Measurements from ENCODE around the gene TIMM44. TPM values are rescaled to one million over a fixed set of nuclear protein-coding genes. Genes with fewer than 3 reads are reported as not detected.

TIMM44 gene
- total and polyA plus RNA-seq, 7 experiments from 2014 or later, result 16.7 to 97.6 (median 67.5) TPM

DNA sequence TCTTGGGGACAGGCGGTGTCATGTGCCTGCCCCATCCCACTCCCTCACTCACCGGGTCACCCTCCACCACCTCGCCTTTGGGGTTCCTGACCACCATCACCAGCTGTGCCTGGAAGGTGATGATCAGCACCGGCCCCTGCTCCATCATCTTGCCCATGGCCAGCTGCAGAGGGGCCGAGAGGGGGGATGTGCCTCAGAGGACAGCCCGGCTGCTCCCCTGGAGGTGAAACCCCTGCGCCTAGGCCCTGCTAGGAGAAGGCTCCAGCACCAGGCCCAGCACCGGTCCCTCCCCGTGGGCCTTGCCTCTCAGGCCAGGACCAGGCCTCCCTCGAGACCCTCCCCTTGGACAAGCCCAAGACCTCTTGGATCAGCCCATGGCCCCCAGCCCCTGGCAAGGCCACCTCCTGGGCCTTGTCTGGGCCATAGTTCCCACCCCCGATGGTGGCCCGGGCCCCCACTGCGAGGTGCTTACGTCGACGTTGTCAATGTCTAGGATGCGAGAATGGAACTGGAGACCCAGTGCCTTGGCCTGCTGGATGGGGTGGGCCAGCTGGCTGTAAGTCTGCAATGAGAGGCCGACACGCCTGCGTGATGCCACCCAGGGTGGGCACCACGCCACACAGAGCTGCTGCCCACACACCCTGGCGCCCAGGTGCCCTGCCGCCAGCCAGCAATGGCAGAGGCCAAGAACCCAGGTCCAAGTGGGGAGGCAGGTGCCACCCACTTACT, 15.7 kb downstream of the TIMM44 start:
- H3K27ac Mint-ChIP-seq, result no peak overlapping the region
- Histone ChIP-seq H3K27me3 (ENCODE audit: control insufficient read depth in 2 of 2, insufficient read depth in 2 of 2, low read length in 2 of 2) (no peaks in the 10 kb centered on the region), H3K4me1 (ENCODE audit: control insufficient read depth in 2 of 2, insufficient read depth in 2 of 2, low read length in 2 of 2) (peaks cover 0 to 4% of the 10 kb centered on the region in 2 donors), H3K4me3 (ENCODE audit: low read length) (no peak overlapping the region), H3K9me3 (ENCODE audit: control insufficient read depth in 2 of 3, low read length in 3 of 3) (no peaks in the 10 kb centered on the region), H3K36me3 (ENCODE audit: control insufficient read depth in 2 of 3, insufficient read depth in 3 of 3, low read length in 3 of 3) (peaks cover 0 to 33% (median 4%) of the 10 kb centered on the region in 3 experiments), H3K27ac (ENCODE audit: low read depth, low read length) (no peak overlapping the region)
- intact Hi-C loops (cut with micrococcal nuclease), result loop anchor here in 1 of 2 donors (10.0 kb wide), 1 partner anchor 863 kb away; the partner anchor contains the start of gene ZNF557
- DNase-seq (peak in 1 of 9 donors; percentile 7), ATAC-seq (no peak)
- peaks cover 0 to 11% (median 4%) of the 10 kb centered on the region in 5 donors for H3K36me3 Mint-ChIP-seq
- H3K27me3 Mint-ChIP-seq, result no peaks in the 10 kb centered on the region
- H3K4me3 Mint-ChIP-seq, result peak overlapping the region in 2 of 10 donors; percentile 34 to 37
- peaks cover 5 to 26% (median 9%) of the 10 kb centered on the region in 7 donors for H3K4me1 Mint-ChIP-seq
- H3K9me3 Mint-ChIP-seq, result no peaks in the 10 kb centered on the region
- CTCF ChIA-PET, result interaction anchor here (0.6 kb wide), 1 partner anchor 80 kb away, joined by 3 read pairs; no protein-coding TSS in a partner anchor
- POLR2A ChIA-PET, result interaction anchor here (0.8 to 1.4 kb wide), 3 partner anchors 12 to 19 kb away, joined by 3 to 6 read pairs (median 4); partner anchors contain the start of gene TIMM44

DNA sequence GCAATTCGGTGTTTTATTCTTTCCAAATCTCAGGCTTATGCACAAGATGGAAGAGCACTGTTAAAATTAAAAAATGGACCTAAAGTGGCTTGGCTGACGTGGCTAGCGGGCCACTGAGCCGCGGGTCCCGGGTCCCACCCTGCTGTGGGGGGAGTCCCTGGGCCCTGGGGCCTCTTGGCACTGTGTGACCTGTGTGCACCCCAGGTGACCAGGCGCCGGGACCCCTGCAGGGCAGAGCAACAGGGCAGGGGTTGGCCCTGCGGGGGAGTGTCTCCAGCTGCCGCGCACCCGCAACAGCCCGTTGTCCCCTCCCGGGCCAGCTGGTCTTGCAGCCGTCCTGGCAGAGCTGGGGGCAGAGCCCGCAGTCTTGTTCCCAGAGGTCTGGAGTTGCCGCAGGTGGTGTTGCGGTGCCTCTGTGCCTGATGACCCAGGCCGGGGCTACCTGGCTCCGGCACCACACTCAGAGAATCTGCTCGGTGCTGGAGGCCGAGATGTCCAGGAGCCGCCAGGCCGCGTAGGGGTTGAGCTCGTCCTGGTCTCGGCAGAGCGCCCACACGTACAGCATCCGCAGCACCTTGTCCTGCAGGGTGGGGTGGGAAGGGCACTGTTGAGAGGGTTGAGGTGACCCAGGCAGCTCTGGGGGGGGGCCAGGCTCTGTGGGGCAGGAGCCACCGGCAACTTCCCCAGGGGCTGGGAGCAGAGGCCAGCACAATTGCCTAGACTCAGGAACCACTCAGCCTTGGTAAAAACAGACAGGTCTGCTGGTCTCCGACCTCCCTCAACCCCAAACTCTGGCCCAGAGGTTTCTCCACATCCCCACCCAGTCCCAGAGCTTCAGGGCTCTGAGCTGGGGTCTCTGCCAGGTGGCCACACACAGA, 16.5 kb downstream of the TIMM44 start:
- no peaks in the 10 kb centered on the region for H3K9me3 Mint-ChIP-seq
- ChIA-PET CTCF (interaction anchor here (0.6 kb wide), 1 partner anchor 261 kb away, joined by 4 read pairs; no protein-coding TSS in a partner anchor), POLR2A (interaction anchor here (1.3 kb wide), 1 partner anchor 13 kb away, joined by 3 read pairs; no protein-coding TSS in a partner anchor)

DNA sequence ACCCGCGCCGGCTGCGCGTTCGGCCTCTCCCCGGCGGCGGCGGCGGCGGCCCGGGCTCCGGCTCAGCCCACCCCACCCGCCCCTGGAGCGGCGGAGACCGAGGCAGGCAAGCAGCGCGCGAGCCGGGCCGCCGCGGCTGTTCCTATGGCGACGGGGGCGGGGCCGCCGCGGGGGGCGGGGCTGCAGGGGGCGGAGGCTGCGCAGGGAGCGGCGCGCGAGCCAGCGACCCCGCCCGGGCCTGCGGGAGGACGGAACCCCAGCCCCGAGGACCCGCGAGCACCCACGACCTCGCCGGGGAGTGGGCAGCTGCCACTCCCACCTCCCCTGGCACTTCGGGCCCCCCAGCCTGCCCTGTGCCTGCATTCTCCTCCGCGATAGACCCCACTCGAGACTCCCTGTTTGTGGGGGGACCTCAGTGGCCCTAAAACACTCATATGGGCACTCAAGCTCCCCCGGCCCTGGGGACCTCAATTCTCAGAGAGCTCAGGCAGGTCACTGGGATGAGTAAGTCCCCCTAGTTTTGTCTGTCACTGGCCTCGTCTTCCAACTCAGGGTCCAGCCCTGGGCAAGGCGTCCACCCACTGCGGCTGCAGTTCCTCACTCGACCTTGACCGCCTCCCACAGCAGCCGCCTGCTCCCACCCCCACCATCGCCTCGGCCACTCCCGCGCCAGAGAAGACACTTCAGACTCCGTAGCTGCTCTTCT, 17.3 kb downstream of the TIMM44 start, which contains the start of gene CTXN1:
CTXN1 (minus strand) TSS at position 115 of the 706 bp plus-strand sequence. CDS start 597 bp downstream, outside the sequence.
- Mint-ChIP-seq H3K27me3 (no peaks in the 10 kb centered on the region), H3K4me3 (peak within 1 kb of the TSS; percentile 74 to 88 (median 84)), H3K4me1 (peaks cover 5 to 33% (median 18%) of the 10 kb centered on the region in 7 donors), H3K9me3 (no peaks in the 10 kb centered on the region), H3K27ac (peak within 1 kb of the TSS in 6 of 9 donors; percentile 64 to 86 (median 76)), H3K36me3 (peaks cover 0 to 16% (median 4%) of the 10 kb centered on the region in 5 donors)
- intact Hi-C loops (cut with micrococcal nuclease), result loop anchor here in 1 of 2 donors (10.0 kb wide), 1 partner anchor 861 kb away; the partner anchor contains the start of gene ZNF557
- peaks cover 0 to 29% (median 6%) of the 10 kb centered on the region in 3 experiments for H3K36me3 ChIP-seq (ENCODE audit: control insufficient read depth in 2 of 3, insufficient read depth in 3 of 3, low read length in 3 of 3)
- DNase-seq, result peak; percentile 54 to 87 (median 68)
- no peaks in the 10 kb centered on the region for H3K9me3 ChIP-seq (ENCODE audit: control insufficient read depth in 2 of 3, low read length in 3 of 3)
- peak; percentile 73 for ATAC-seq
- H3K27me3 ChIP-seq (ENCODE audit: control insufficient read depth in 2 of 2, insufficient read depth in 2 of 2, low read length in 2 of 2), result no peaks in the 10 kb centered on the region
- ChIA-PET CTCF (interaction anchor here (0.6 kb wide), 1 partner anchor 262 kb away, joined by 4 read pairs; no protein-coding TSS in a partner anchor), POLR2A (no interaction called here)
- peaks cover 9 to 11% of the 10 kb centered on the region in 2 donors for H3K4me1 ChIP-seq (ENCODE audit: control insufficient read depth in 2 of 2, insufficient read depth in 2 of 2, low read length in 2 of 2)
- H3K4me3 ChIP-seq (ENCODE audit: low read length), result no peak within 1 kb of the TSS
- no peak within 1 kb of the TSS for H3K27ac ChIP-seq (ENCODE audit: low read depth, low read length)

More for the DNA sequence above, 16.5 kb downstream of the TIMM44 start:
- H3K36me3 ChIP-seq (ENCODE audit: control insufficient read depth in 2 of 3, insufficient read depth in 3 of 3, low read length in 3 of 3), result peaks cover 0 to 33% (median 9%) of the 10 kb centered on the region in 3 experiments
- no peak overlapping the region for H3K4me3 ChIP-seq (ENCODE audit: low read length)
- H3K36me3 Mint-ChIP-seq, result peaks cover 0 to 14% (median 4%) of the 10 kb centered on the region in 5 donors
- no peaks in the 10 kb centered on the region for H3K27me3 Mint-ChIP-seq
- H3K27me3 ChIP-seq (ENCODE audit: control insufficient read depth in 2 of 2, insufficient read depth in 2 of 2, low read length in 2 of 2), result no peaks in the 10 kb centered on the region
- DNase-seq, result peak in 1 of 9 donors; percentile 11
- H3K4me1 ChIP-seq (ENCODE audit: control insufficient read depth in 2 of 2, insufficient read depth in 2 of 2, low read length in 2 of 2), result peaks cover 1 to 4% of the 10 kb centered on the region in 2 donors
- H3K4me3 Mint-ChIP-seq, result peak overlapping the region in 9 of 10 donors; percentile 36 to 84 (median 75)
- H3K27ac ChIP-seq (ENCODE audit: low read depth, low read length), result no peak overlapping the region
- H3K27ac Mint-ChIP-seq, result peak overlapping the region in 1 of 9 donors; percentile 68
- H3K4me1 Mint-ChIP-seq, result peaks cover 5 to 29% (median 13%) of the 10 kb centered on the region in 7 donors
- intact Hi-C loops (cut with micrococcal nuclease), result loop anchor here in 1 of 2 donors (10.0 kb wide), 1 partner anchor 862 kb away; the partner anchor contains the start of gene ZNF557
- no peak for ATAC-seq
- H3K9me3 ChIP-seq (ENCODE audit: control insufficient read depth in 2 of 3, low read length in 3 of 3), result no peaks in the 10 kb centered on the region

DNA sequence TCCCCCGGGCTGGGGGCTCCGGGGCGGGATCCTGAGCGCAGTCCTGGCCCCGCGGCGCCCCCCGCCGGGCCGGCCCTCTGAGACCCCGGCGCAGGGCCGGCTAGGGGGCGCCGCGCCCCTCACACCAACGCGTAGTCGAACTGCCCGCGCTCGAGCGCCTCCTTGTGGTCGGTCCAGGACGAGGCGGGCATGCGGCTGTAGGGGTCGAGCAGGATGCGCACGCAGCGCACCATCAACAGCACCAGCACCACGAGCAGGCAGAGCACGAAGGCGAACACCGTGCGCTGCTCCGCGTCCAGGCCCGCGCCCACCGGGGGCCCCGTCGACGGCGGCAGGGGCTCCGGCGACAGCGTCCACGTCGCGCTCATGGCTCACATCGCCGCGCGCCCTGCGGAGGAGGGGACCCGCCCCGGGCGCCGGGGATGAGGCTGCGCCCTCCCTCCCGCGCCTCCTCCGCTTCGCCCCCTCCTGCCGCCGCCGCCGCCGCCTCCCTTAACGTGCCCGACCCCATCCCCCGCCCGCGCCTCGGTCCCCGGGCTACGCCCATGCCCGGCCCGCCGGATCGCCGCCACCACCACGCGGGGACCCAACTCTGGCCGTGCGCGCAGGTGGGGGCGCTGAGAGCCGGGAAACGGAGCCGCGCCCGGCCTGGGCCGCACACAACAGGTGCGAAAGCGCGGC, 18.2 kb downstream of the TIMM44 start:
- no peaks in the 10 kb centered on the region for H3K27me3 ChIP-seq (ENCODE audit: control insufficient read depth in 2 of 2, insufficient read depth in 2 of 2, low read length in 2 of 2)
- peaks cover 13 to 14% of the 10 kb centered on the region in 2 donors for H3K4me1 ChIP-seq (ENCODE audit: control insufficient read depth in 2 of 2, insufficient read depth in 2 of 2, low read length in 2 of 2)
- intact Hi-C loops (cut with micrococcal nuclease), result loop anchor here (1.0 to 10.0 kb wide), 3 partner anchors 22 to 861 kb away; partner anchors contain the start of genes MAP2K7 (in 1 of the 2) and ZNF557 (in 1 of the 2)
- ChIA-PET POLR2A (no interaction called here), CTCF (no interaction called here)
- ATAC-seq, result no peak
- H3K9me3 ChIP-seq (ENCODE audit: control insufficient read depth in 2 of 3, low read length in 3 of 3), result no peaks in the 10 kb centered on the region
- H3K9me3 Mint-ChIP-seq, result no peaks in the 10 kb centered on the region
- peaks cover 0 to 11% (median 0%) of the 10 kb centered on the region in 5 donors for H3K36me3 Mint-ChIP-seq
- peak; percentile 58 to 83 (median 72) for DNase-seq
- H3K36me3 ChIP-seq (ENCODE audit: control insufficient read depth in 2 of 3, insufficient read depth in 3 of 3, low read length in 3 of 3), result peaks cover 0 to 20% (median 6%) of the 10 kb centered on the region in 3 experiments
- H3K27me3 Mint-ChIP-seq, result no peaks in the 10 kb centered on the region
- peaks cover 5 to 38% (median 22%) of the 10 kb centered on the region in 7 donors for H3K4me1 Mint-ChIP-seq
- H3K4me3 Mint-ChIP-seq, result peak overlapping the region; percentile 74 to 88 (median 84)
- H3K4me3 ChIP-seq (ENCODE audit: low read length), result no peak overlapping the region
- H3K27ac ChIP-seq (ENCODE audit: low read depth, low read length), result no peak overlapping the region
- H3K27ac Mint-ChIP-seq, result peak overlapping the region in 6 of 9 donors; percentile 52 to 86 (median 76)

DNA sequence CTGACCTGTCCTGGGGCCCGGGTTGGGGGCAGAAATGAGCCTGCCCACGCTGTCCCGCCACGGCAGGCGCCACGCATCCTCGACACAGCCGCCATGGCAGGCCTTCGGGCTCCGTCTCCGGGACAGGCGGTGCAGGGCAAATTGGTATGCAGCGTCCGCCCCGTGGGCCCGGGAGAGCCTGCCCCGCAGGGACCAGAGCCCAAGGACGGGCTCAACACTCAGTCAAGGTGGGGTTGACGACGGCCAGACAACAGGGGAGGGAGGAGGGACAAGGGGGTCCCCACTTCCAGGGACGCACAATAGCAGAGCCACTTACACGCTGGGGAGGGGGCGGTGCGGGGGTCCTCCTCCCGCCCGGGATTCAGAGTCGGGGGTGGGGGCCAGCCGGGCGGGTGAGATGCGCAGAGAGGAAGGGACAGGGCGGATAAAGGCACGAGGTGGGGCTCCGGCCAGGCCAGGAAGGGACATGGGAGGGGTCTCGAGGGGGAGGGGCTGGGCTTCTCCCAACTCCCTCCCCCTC, 18.8 kb downstream of the TIMM44 start:
- no peaks in the 10 kb centered on the region for H3K9me3 ChIP-seq (ENCODE audit: control insufficient read depth in 2 of 3, low read length in 3 of 3)
- H3K27me3 Mint-ChIP-seq, result peaks cover under 1 to 4% (median 3%) of the 10 kb centered on the region in 5 donors
- DNase-seq (peak in 1 of 9 donors; percentile 15), ATAC-seq (no peak)
- peaks cover 16 to 17% of the 10 kb centered on the region in 2 donors for H3K4me1 ChIP-seq (ENCODE audit: control insufficient read depth in 2 of 2, insufficient read depth in 2 of 2, low read length in 2 of 2)
- ChIA-PET POLR2A (interaction anchor here (1.2 kb wide), 1 partner anchor 10 kb away, joined by 4 read pairs; the partner anchor contains the start of gene TGFBR3L), CTCF (interaction anchor here (0.7 to 0.8 kb wide), 2 partner anchors 20 to 56 kb away, joined by 3 read pairs; no protein-coding TSS in a partner anchor)
- no peak overlapping the region for H3K27ac ChIP-seq (ENCODE audit: low read depth, low read length)
- peak overlapping the region in 2 of 9 donors; percentile 72 to 86 for H3K27ac Mint-ChIP-seq
- intact Hi-C loops (cut with micrococcal nuclease), result loop anchor here (1.0 to 10.0 kb wide), 9 partner anchors 21 to 1893 kb away; partner anchors contain the start of genes ALKBH7 (in 1 of the 2), FBXL12 (in 1 of the 2), MAP2K7 (in 1 of the 2) and PET100 (in 1 of the 2)
- H3K4me3 Mint-ChIP-seq, result peak overlapping the region in 3 of 10 donors; percentile 62 to 83 (median 80)
- H3K9me3 Mint-ChIP-seq, result peaks cover 0 to under 1% (median 0%) of the 10 kb centered on the region in 11 donors
- H3K36me3 Mint-ChIP-seq, result peaks cover 0 to 11% (median 0%) of the 10 kb centered on the region in 5 donors
- no peak overlapping the region for H3K4me3 ChIP-seq (ENCODE audit: low read length)
- peaks cover 11 to 43% (median 27%) of the 10 kb centered on the region in 7 donors for H3K4me1 Mint-ChIP-seq
- no peaks in the 10 kb centered on the region for H3K27me3 ChIP-seq (ENCODE audit: control insufficient read depth in 2 of 2, insufficient read depth in 2 of 2, low read length in 2 of 2)
- H3K36me3 ChIP-seq (ENCODE audit: control insufficient read depth in 2 of 3, insufficient read depth in 3 of 3, low read length in 3 of 3), result peaks cover 0 to 18% (median 6%) of the 10 kb centered on the region in 3 experiments
